IPS DF 19.7 (cell line): ENCODE results near the gene TMX4.
"Not testable (repeated sequence)": the region's sequence is repeated elsewhere in the genome, so short reads cannot be mapped to it uniquely, and the experiment has no call there.

Source experiments
- DNase-seq: peaks from one replicate; pipeline ENCODE4 v3.0.0-alpha.2; 2013; ENCODE audit warnings: low read depth, low spot score

Gene TMX4

GRCh38 chr20:8019246-8019997 is at the start of gene TMX4:
Gene TMX4 (minus strand): TSS chr20:8019761. CDS start chr20:8019613, 148 bp downstream.
- peak; percentile 56 for DNase-seq

DNA sequence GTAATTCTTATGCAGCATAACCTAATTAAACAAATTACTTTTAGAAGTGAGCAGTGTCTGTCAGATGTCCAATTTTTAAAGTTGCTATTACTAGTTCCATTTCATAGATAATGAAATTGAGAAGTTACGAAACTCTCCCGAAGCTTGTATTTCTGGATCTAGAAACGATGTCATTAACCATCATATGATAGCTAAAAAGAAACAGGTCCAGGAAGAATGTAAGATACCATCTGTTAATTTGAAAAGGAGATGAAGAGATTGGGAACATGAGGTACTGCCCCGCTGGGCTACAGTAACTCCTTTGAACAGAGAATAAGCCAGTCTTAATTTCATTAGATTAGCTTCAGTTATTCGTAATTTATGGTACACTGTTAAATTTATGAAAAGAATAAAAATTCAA is 47.5 kb upstream of the TMX4 start:
- no peak for DNase-seq

DNA sequence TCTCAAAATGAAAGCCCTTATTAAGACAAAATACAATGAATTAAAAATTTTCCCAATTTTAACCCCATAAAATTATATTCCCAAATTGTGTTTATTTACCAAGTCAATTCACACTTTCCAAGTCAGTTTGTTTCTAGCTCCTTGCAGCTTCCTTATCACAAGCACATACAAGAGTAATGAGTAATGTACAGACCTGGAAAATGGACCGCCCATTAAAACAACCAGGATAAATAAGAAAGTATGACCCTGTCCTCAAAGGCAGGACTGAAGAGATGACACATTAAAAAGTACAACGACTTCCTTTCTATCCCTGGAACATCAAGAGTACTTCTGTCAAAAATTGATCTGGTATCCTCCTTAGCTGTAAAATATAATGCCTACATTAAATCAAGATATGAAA is 47.1 kb upstream of the TMX4 start:
- no peak for DNase-seq

GRCh38 chr20:8065691-8066090 is 46.1 kb upstream of the TMX4 start:
- no peak for DNase-seq

DNA sequence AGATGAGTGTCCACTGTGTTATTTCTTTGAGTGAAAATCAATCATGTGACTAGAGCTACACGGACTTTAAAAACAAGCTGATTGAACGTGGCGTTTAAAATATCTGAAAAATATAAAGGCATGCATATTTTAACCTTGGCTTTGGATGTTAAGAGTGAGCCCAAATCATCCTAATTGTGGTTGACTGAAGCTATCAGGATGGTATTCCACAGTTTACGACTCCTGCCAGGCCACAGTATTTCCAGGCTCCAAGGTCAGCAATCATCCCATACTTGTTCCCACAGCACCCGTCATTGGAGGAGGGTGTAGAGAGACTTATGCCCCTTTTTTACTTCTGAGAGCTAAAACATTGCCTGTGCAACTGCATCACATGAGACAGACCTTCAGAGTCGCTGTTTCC is 43.2 kb upstream of the TMX4 start:
- no peak for DNase-seq

DNA sequence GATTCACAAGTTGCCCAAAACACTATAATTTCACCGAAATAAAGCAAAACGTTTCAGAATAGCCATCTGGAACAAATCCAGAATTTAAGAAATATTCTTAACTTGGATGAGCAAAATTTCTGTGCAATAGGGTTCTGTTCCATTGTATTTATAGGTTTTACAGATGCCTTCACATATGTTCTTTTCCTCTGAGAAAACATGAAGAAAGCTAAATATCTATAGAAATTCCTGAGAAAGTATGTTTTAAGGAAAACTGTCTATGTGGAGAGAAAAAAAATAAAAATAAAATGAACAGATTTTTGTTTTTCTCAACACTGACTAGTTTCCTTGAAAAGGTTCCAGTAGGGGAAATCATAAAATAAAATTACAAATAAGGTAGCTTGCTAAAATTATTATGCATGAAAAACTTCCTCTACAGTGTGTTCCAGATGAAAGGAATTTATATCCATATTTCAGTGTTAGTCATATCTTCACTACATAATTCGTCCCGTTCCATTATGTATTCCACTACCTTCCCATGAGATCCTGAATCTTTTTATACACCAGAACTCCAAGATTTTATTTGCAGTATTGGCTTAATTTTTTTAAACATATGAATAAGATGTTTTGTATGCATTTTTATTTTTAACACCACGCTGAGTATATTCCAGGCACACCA is 42.4 kb upstream of the TMX4 start:
- no peak for DNase-seq

GRCh38 chr20:8060977-8061376 is 41.4 kb upstream of the TMX4 start:
- no peak for DNase-seq

GRCh38 chr20:8057871-8058270 is 38.3 kb upstream of the TMX4 start:
- DNase-seq = no peak

DNA sequence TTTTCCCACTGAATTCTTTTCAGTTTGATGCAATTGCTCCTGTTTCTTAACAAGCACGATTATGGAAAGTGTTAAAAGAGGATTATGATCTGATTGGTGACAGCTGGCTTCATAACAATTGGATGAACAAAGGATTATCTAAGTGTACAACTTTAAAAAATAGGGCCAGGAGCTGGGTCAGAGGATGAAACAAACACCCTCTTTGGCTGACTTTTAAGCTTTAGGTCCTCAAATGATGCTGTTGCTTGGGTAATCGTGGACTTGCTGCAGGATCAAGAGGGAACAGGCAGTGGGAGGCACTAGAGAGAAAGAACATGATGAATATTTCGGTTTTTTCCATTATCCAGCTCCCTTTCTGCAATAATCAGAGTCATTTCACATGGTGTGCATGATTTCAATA is 35.5 kb upstream of the TMX4 start:
- DNase-seq = no peak

DNA sequence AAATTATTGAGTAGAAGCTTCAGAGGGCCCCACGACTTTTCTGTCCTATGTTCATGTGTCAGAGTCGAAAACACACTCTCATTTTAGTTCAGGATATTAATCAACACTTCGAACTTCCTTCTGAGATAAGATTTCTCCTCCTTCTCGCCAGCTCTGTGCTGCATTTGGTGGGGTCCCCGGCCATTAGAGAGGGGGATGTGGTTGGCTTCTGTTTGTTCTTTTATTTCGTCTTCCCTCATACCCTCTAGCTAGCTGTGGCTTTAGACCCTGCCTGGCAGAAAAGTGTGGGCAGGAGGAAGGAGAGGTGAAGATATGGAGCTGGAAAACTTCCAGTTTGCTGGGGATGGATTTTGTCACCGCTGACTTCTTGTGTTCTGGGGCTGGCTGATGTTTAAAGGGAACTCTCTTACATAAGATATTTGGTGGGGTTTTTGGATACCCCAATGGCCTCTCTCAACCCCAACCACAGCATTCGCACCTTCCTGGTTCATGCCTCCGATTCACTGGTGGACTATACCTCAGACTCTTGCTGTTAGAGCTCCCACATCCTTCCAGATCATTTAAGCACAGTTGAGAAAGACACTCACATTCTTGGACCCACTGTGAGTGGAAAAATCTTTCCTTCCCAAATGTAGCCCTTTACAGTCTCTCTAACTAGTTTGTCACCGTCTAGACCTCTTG is 30.7 kb upstream of the TMX4 start:
- DNase-seq = no peak

DNA sequence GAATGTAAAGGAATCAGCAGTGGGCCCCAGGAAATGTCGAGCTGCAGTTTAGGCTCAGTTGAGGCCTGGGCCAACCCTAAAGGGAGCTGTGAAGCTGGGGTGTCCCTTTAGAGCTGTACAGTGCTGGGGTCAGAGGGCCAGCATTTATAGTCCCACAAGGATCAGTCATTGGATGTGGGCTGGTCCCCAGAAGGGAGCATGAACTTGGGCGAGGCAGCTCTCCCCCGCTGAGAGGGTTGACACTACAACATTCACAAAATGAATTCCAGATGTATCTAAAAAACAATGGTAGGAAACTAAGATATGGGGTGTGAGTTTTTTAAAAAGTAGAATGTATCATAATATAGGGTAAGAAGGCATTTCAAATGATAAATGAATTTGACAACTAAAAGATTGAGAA is 29.7 kb upstream of the TMX4 start:
- no peak for DNase-seq

- no peak for DNase-seq
These were observed 26.4 kb upstream of the TMX4 start for GRCh38 chr20:8045946-8046345.

GRCh38 chr20:8043687-8044282 is 24.2 kb upstream of the TMX4 start:
- no peak for DNase-seq

- no peak for DNase-seq
These were observed 19.5 kb upstream of the TMX4 start for GRCh38 chr20:8039042-8039441.

GRCh38 chr20:8036771-8037170 is 17.2 kb upstream of the TMX4 start:
- no peak for DNase-seq

- no peak for DNase-seq
These were observed 13.7 kb upstream of the TMX4 start for GRCh38 chr20:8033151-8033841.

DNA sequence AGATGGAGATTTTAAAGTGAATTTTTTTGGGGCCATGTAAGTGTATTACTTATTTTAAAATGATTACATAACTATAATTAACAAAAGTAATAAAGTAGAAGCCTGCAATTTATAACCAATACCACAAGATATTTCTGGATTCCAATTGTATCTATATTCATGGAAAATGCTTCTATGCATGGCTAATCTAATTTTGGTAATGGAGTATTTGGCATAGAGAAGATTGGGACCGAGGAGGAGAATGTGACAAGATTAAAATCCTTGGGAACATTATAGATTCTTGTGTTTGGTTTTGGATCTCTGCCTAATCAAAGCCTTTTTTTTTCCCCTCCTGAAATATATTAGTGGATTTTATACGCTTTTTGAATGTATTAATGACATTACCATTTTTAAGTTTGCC is 12.9 kb upstream of the TMX4 start:
- no peak for DNase-seq

GRCh38 chr20:8031539-8031938 is 12.0 kb upstream of the TMX4 start:
- DNase-seq = not testable (repeated sequence)

DNA sequence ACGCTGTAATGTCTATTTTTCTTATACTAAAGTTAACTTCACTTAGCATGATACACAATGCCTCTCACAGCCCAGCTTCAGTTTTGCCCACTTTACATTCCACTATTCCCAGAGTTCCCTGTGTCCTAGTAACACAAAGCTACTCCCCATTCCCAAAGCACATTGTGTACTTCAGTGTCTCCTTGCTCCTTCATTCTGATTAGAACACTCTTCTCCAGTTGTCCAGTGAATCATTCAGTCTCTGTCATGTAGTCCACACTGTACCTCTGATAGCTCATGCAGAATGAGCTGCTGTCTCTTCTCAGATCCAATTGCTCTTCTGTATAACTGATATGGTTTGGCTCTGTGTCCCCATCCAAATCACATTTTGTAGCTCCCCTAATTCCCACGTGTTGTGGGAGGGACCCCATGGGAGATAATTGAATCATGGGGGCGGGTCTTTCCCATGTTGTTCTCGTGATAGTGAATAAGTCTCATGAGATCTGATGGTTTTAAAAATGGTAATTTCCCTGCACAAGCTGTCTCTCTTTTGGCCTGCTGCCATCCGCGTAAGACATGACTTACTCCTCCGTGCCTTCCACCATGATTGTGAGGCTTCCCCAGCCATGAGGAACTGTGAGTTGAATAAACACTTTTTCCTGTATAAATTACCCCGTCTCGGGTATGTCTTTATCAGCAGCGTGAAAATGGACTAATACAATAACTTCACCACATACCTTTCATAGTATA is 2.1 kb upstream of the TMX4 start:
- no peak for DNase-seq

- no peak for DNase-seq
These were observed 936 bp upstream of the TMX4 start for GRCh38 chr20:8020314-8021079.

DNA sequence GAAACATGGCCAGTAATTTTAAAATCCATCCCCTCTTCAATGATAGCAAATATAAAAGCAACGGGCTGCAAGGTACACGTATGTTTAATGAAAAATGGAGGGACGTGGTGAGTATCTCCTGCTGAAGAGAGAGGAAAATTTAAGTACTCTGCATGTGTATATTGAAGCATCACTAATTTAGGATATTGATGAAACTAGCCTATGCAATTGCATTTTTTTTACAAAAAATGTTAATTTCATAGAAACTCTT is 362 bp upstream of the TMX4 start:
- no peak for DNase-seq
